ENCODE data around the gene PRM1. TPM values are rescaled to one million over a fixed set of nuclear protein-coding genes. Genes with fewer than 3 reads are reported as not detected.
A peak's percentile ranks its signal among the peaks of the same experiment; 100 is the strongest.

Gene PRM1
- total RNA-seq, 1 donor from 2014 or later = not detected

GRCh38 chr16:11316331-11317015, 35.3 kb upstream of the PRM1 start:
- no peak for TF ChIP-seq CTCF (conservative IDR thresholded peaks at IDR 0.05)
- H3K9me3 Mint-ChIP-seq = no peaks in the 10 kb centered on the region
- H3K4me3 Mint-ChIP-seq = peak overlapping the region; percentile 5
- no peak for DNase-seq (ENCODE audit: low read depth, low spot score)
- peaks cover 12% of the 10 kb centered on the region for H3K27me3 Mint-ChIP-seq (ENCODE audit: low read depth)
- H3K4me1 Mint-ChIP-seq = peaks cover 23% of the 10 kb centered on the region
- no peaks in the 10 kb centered on the region for H3K36me3 Mint-ChIP-seq (ENCODE audit: low read depth)
- H3K27ac Mint-ChIP-seq (ENCODE audit: unreplicated experiment) = peak overlapping the region; percentile 35

GRCh38 chr16:11315510-11315909, 34.4 kb upstream of the PRM1 start:
- Mint-ChIP-seq H3K27ac (ENCODE audit: unreplicated experiment) (no peak overlapping the region), H3K27me3 (ENCODE audit: low read depth) (peaks cover 12% of the 10 kb centered on the region), H3K9me3 (no peaks in the 10 kb centered on the region), H3K4me3 (no peak overlapping the region), H3K4me1 (peaks cover 23% of the 10 kb centered on the region), H3K36me3 (ENCODE audit: low read depth) (no peaks in the 10 kb centered on the region)
- TF ChIP-seq CTCF (conservative IDR thresholded peaks at IDR 0.05) = peak; percentile 48
- DNase-seq (ENCODE audit: low read depth, low spot score) = peak; percentile 14

- no peak overlapping the region for H3K4me3 Mint-ChIP-seq
- H3K4me1 Mint-ChIP-seq = peaks cover 28% of the 10 kb centered on the region
- DNase-seq (ENCODE audit: low read depth, low spot score) = no peak
- TF ChIP-seq CTCF (conservative IDR thresholded peaks at IDR 0.05) = no peak
- peaks cover 12% of the 10 kb centered on the region for H3K27me3 Mint-ChIP-seq (ENCODE audit: low read depth)
- no peaks in the 10 kb centered on the region for H3K9me3 Mint-ChIP-seq
- no peaks in the 10 kb centered on the region for H3K36me3 Mint-ChIP-seq (ENCODE audit: low read depth)
- no peak overlapping the region for H3K27ac Mint-ChIP-seq (ENCODE audit: unreplicated experiment)
Measured at GRCh38 chr16:11314309-11314894, 33.3 kb upstream of the PRM1 start.

GRCh38 chr16:11313493-11314308, 32.6 kb upstream of the PRM1 start:
- Mint-ChIP-seq H3K27me3 (ENCODE audit: low read depth) (peaks cover 12% of the 10 kb centered on the region), H3K36me3 (ENCODE audit: low read depth) (no peaks in the 10 kb centered on the region), H3K4me3 (no peak overlapping the region), H3K27ac (ENCODE audit: unreplicated experiment) (no peak overlapping the region), H3K4me1 (peaks cover 28% of the 10 kb centered on the region), H3K9me3 (no peaks in the 10 kb centered on the region)
- no peak for DNase-seq (ENCODE audit: low read depth, low spot score)
- TF ChIP-seq CTCF (conservative IDR thresholded peaks at IDR 0.05) = no peak

GRCh38 chr16:11312718-11313492, 31.8 kb upstream of the PRM1 start:
- Mint-ChIP-seq H3K4me1 (peaks cover 28% of the 10 kb centered on the region), H3K9me3 (no peaks in the 10 kb centered on the region), H3K36me3 (ENCODE audit: low read depth) (no peaks in the 10 kb centered on the region), H3K27me3 (ENCODE audit: low read depth) (peaks cover 12% of the 10 kb centered on the region), H3K4me3 (no peak overlapping the region), H3K27ac (ENCODE audit: unreplicated experiment) (no peak overlapping the region)
- no peak for TF ChIP-seq CTCF (conservative IDR thresholded peaks at IDR 0.05)
- DNase-seq (ENCODE audit: low read depth, low spot score) = no peak

Measured in neural crest cell (in vitro differentiated cells).